IPS-20b (cell line): Measurements from ENCODE around the gene PDPK1.
"Not testable (repeated sequence)": the region's sequence is repeated elsewhere in the genome, so short reads cannot be mapped to it uniquely, and the experiment has no call there.

Source experiments
- H3K27ac ChIP-seq: one replicate; pipeline ENCODE4 v1.5.1; 2013; ENCODE audit warnings: low read length
- H3K27me3 ChIP-seq: 2 replicates; pipeline ENCODE4 v1.6.1; 2013; ENCODE audit warnings: mild to moderate bottlenecking, low read length, inconsistent platforms; ENCODE audit not compliant: insufficient read depth
- H3K36me3 ChIP-seq: 2 replicates; pipeline ENCODE4 v1.6.1; 2013; ENCODE audit warnings: low read depth, mild to moderate bottlenecking, inconsistent platforms, low read length, moderate library complexity; ENCODE audit not compliant: insufficient read depth
- H3K4me1 ChIP-seq: 2 replicates; pipeline ENCODE4 v1.6.1; 2013; ENCODE audit warnings: mild to moderate bottlenecking, control low read depth, inconsistent platforms, low read length, moderate library complexity; ENCODE audit not compliant: insufficient read depth
- H3K4me3 ChIP-seq: 2 replicates; pipeline ENCODE4 v1.5.1; 2013; ENCODE audit warnings: mild to moderate bottlenecking, low read length, inconsistent platforms
- H3K9ac ChIP-seq: 2 replicates; pipeline ENCODE4 v1.6.1; 2013; ENCODE audit warnings: low read depth, mild to moderate bottlenecking, inconsistent platforms, low read length, moderate library complexity
- H3K9me3 ChIP-seq: 2 replicates; pipeline ENCODE4 v1.6.1; 2013; ENCODE audit warnings: mild to moderate bottlenecking, low read depth, low read length, inconsistent platforms; ENCODE audit not compliant: insufficient read depth

The PDPK1 gene

GRCh38 chr16:2539192-2539844 lies 1.5 kb downstream of the PDPK1 start:
- H3K36me3 ChIP-seq, H3K27me3 ChIP-seq, H3K9me3 ChIP-seq, H3K27ac ChIP-seq, H3K9ac ChIP-seq, H3K4me1 ChIP-seq: not testable (repeated sequence)
- H3K4me3 ChIP-seq, result 0 out of 2 replicates have a peak overlapping the region, but pooled peaks have one; percentile 72

- H3K9ac ChIP-seq, result not testable (repeated sequence)
Observed at GRCh38 chr16:2539845-2540458, 2.1 kb downstream of the PDPK1 start.

GRCh38 chr16:2540912-2541311 lies 3.1 kb downstream of the PDPK1 start:
- H3K9ac ChIP-seq, H3K4me3 ChIP-seq, H3K9me3 ChIP-seq, H3K27me3 ChIP-seq, H3K4me1 ChIP-seq, H3K36me3 ChIP-seq, H3K27ac ChIP-seq: not testable (repeated sequence)

More at GRCh38 chr16:2539845-2540458, 2.1 kb downstream of the PDPK1 start:
- not testable (repeated sequence) for H3K4me3 ChIP-seq, H3K9me3 ChIP-seq, H3K36me3 ChIP-seq, H3K27me3 ChIP-seq, H3K4me1 ChIP-seq, H3K27ac ChIP-seq

- H3K27me3 ChIP-seq, H3K27ac ChIP-seq, H3K4me3 ChIP-seq, H3K4me1 ChIP-seq, H3K36me3 ChIP-seq, H3K9me3 ChIP-seq, H3K9ac ChIP-seq: not testable (repeated sequence)
Observed at GRCh38 chr16:2541409-2541808, 3.6 kb downstream of the PDPK1 start.

- not testable (repeated sequence) for H3K4me1 ChIP-seq, H3K9me3 ChIP-seq, H3K9ac ChIP-seq, H3K27ac ChIP-seq, H3K27me3 ChIP-seq, H3K36me3 ChIP-seq, H3K4me3 ChIP-seq
Observed at GRCh38 chr16:2543771-2544170, 6.0 kb downstream of the PDPK1 start.

- not testable (repeated sequence) for H3K4me3 ChIP-seq, H3K9me3 ChIP-seq, H3K9ac ChIP-seq, H3K4me1 ChIP-seq, H3K27me3 ChIP-seq, H3K27ac ChIP-seq, H3K36me3 ChIP-seq
Observed at GRCh38 chr16:2550283-2550878, 12.6 kb downstream of the PDPK1 start.

GRCh38 chr16:2551420-2551889 lies 13.6 kb downstream of the PDPK1 start:
- not testable (repeated sequence) for H3K36me3 ChIP-seq, H3K4me3 ChIP-seq, H3K27ac ChIP-seq

GRCh38 chr16:2554709-2555425 lies 17.0 kb downstream of the PDPK1 start:
- H3K27ac ChIP-seq, result not testable (repeated sequence)

More at GRCh38 chr16:2551420-2551889, 13.6 kb downstream of the PDPK1 start:
- not testable (repeated sequence) for H3K4me1 ChIP-seq, H3K9me3 ChIP-seq, H3K27me3 ChIP-seq, H3K9ac ChIP-seq

GRCh38 chr16:2557150-2557549 lies 19.3 kb downstream of the PDPK1 start:
- H3K4me3 ChIP-seq, H3K27me3 ChIP-seq, H3K9ac ChIP-seq, H3K36me3 ChIP-seq, H3K27ac ChIP-seq, H3K4me1 ChIP-seq, H3K9me3 ChIP-seq: not testable (repeated sequence)

More at GRCh38 chr16:2554709-2555425, 17.0 kb downstream of the PDPK1 start:
- H3K27me3 ChIP-seq, H3K36me3 ChIP-seq, H3K9ac ChIP-seq, H3K4me3 ChIP-seq, H3K4me1 ChIP-seq, H3K9me3 ChIP-seq: not testable (repeated sequence)

- H3K9ac ChIP-seq, H3K4me3 ChIP-seq, H3K27ac ChIP-seq, H3K27me3 ChIP-seq, H3K9me3 ChIP-seq, H3K4me1 ChIP-seq, H3K36me3 ChIP-seq: not testable (repeated sequence)
Observed at GRCh38 chr16:2560131-2560797, 22.4 kb downstream of the PDPK1 start.

- H3K27me3 ChIP-seq, H3K9ac ChIP-seq, H3K4me1 ChIP-seq, H3K27ac ChIP-seq, H3K4me3 ChIP-seq, H3K9me3 ChIP-seq, H3K36me3 ChIP-seq: not testable (repeated sequence)
Observed at GRCh38 chr16:2560798-2561133, 22.9 kb downstream of the PDPK1 start.
